GM19351 (cell line): ENCODE data around the gene SENP6.
A peak's percentile ranks its signal among the peaks of the same experiment; 100 is the strongest.
"Not testable (repeated sequence)": the region's sequence is repeated elsewhere in the genome, so short reads cannot be mapped to it uniquely, and the experiment has no call there.

ENCODE experiments used
- ATAC-seq: cut with Tn5 transposase; IDR thresholded peaks from one replicate; pipeline ENCODE4 v1.9.1; 2021; ENCODE audit warnings: mild to moderate bottlenecking, moderate library complexity; ENCODE audit not compliant: unreplicated experiment

Gene SENP6

DNA sequence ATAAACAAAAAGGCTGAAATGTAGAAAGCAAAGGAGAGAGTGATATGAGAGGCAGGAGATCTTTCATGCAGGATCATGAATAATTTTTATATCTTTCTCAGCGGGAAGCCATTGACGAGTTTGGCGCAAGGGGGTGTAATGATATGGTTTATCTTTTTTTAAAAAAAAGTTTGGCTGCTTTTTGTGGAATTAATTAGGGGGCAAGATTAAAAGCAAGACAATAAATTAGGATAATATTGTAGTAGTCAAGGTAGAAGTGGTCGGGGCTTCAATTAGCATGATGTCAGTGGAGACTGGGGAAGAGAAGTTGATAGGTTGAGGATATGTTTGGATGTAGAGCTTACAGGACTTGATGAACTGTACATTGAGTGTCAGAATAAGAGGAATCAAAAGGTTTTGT is 4.0 kb downstream of the SENP6 start:
- no peak for ATAC-seq

DNA sequence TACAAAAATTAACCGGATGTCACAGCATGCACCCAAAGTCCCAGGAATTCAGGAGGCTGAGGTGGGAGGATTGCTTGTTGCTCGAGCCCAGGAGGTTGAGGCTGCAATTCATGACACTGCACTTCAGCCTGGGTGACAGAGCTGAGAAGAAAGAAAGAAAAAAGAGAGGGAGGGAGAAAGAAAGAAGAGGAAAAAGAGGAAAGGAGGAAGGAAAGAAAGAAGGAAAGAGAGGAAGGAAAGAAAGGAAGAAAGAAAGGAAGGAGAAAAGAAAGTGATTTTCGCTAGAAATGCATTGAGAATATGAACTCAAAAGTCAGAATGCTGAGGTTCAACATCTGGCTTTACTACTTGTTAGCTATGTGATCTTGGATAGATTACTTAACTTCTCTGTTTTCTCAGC is 6.6 kb downstream of the SENP6 start:
- ATAC-seq, result no peak

DNA sequence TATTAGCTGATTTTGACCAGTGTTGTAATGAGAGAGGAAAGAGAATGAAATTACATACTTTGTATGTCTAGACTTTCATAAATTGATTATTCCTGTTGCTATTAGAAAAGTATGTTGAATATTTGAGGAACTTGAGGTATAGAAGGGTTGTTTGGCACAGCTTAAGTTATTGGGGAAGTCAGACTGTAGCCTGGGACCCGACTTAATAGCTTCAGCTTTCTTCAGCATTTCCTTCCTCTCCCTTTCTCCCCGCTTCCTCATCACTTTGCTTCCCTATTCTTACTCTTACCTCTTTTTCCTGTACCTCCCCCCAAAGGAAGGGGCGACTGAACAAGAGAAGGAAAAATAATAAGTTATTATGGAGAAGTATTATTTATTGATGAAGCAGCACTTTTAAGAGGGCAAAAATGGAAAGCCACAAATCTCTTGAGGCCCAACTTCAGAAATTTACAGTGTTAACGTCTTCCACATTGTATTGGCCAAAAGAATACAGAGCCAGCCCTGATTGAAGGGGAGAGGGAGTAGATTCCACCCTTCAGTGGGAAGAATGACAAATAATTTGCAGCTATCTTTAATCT is 7.4 kb downstream of the SENP6 start:
- ATAC-seq, result no peak

DNA sequence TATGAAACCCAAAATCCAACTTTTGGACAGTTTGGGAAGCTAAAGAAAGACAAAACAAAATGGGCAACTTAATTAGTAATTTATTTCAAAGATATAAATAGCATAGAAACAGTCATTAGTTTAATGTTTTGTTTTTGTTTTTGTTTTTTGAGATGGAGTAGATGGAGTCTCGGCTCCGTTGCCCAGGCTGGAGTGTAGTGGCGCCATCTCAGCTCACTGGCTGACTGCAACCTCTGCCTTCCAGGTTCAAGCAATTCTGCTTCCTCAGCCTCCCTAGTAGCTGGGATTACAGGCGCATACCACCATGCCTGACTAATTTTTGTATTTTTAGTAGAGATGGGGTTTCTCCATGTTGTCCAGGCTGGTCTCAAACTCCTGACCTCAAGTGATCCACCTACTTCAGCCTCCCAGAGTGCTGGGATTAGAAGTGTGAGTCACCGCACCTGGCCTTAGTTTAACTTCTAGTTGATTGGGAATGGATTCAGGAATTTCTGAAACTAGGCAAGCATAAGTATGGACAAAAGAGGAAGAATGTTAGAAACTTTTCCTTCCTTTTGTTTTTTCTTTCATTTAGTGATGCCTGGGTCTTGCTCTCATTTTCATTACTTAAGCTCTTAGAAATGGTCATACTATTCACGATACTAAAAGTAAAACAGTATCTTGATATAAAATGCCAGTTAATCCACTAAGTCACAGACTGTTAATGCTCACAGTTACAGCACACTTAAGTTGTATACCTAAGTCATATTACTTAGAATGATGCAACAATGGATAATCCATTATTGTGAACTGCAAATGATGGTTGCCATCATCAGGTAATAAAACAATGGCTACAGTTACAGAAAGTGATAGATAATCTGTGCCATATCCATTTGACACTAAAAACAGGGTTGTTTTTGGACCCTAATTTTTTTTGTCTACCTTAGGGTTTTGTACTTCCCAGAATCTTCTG is 8.2 kb downstream of the SENP6 start:
- no peak for ATAC-seq

DNA sequence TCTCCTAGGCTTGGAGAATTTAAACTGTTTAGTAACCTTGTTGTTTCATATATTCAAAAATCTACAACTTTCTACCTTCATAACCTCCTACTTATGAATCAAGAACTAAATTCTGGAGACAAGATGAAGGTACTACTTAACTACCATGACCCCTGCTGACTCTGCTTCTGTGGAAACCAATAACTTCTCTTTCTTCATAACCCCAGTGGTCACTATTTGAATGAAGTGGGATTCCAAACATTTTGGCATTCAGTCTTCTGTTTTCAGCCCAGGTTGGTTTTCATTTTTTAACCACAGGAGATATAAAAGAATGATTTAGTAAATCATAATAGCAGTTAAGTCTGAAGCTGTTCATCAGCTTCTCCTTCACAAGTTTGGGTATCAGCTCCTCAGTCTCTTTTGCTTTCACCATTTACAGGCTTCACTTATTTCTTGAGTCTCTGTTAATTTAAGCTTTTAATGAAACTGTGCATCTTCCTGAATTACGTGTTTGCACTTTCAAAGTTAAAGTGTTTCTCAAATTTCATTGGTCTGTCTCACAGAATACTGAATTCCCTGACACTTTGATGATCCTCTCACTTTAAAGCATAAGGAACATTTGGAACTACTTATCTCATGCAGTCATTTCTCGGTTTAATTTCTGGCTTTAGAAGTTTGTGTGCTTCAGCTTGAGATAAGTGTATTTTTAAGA is 9.5 kb downstream of the SENP6 start:
- ATAC-seq, result no peak

DNA sequence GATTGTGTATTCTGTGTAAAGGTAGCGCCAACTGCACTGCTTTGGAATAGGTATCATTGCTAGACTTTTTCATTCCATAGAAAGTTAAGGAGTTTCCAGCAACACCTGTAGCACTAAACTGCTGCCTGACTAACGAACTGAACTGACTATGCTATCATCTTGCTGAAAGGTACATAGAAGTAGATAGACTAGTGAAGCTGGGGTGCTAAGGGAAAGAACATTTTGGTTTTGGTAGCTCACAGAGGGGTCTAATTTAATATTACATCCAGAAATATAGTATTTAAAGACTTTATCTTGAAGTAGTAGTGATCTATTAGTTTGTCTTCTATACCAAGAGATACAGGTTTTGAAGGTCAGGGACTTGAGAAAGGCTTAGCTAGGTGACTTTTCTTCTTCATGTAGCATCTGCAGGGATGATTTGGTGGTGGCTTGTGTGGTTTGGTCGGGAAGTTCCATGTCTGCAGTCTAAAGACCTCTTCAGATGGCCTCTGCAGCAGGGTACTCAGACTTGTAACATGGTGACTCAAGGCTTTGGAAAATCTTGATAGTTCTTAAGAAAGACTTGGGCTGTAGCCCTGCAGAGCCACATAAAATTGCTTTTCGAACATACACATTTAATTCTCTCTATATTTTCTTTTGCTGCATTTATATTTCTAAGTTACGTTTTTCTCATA is 10.2 kb downstream of the SENP6 start:
- peak; percentile 51 for ATAC-seq

DNA sequence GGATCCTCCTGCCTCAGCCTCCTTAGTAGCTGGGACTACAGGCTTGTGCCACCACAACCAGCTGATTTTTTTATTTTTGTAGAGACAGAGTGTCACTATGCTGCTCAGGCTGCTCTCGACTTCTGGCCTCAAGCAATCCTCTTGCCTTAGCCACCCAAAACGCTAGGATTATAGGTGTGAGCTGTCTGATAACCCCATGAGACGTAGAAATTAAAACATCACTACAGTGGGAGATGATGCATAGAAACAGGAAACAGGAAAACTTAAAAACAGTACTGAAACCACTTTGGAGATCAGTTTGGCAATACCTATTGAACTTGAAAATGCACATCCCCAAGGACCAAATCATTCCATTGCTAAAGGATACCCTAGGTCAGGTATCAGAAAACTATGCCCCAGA is 10.8 kb downstream of the SENP6 start:
- ATAC-seq, result no peak

DNA sequence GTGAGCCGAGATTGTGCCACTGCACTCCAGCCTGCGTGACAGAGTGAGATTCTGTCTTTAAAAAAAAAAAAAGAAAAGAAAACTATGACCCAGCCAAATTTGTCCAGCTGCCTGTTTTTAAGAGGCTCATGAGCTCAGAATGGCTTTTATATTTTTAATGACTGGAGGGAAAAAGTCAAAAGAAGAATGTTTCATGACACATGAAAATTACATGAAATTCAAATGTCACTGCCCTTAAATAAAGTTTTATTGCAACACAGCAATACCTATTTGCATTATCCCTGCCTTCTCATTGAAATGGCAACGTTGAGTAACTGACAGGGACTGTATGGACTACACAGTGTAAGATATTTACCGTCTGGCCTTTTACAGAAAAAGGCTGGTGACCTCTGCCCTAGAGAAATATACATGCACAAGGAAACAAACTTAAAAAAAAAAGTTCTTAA is 11.4 kb downstream of the SENP6 start:
- ATAC-seq, result no peak

DNA sequence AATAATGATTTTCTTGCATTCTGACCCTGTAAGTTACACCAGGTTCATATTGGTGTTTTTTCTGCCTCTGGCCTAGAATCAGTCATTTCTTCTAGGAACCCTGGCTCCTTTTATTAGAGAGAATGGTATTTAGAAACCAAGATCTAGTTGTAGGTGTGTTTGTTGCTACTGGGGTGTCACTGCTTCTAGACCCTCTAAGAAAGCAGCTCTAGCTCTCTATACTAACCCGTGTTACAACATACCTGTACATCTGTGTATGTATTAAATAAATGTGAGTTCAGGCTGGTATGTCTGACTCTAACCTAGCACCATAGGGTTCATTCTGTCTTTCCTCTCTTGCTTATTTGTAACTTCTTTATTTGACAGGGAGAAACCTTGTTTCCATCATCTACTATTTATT is 16.8 kb downstream of the SENP6 start:
- no peak for ATAC-seq

DNA sequence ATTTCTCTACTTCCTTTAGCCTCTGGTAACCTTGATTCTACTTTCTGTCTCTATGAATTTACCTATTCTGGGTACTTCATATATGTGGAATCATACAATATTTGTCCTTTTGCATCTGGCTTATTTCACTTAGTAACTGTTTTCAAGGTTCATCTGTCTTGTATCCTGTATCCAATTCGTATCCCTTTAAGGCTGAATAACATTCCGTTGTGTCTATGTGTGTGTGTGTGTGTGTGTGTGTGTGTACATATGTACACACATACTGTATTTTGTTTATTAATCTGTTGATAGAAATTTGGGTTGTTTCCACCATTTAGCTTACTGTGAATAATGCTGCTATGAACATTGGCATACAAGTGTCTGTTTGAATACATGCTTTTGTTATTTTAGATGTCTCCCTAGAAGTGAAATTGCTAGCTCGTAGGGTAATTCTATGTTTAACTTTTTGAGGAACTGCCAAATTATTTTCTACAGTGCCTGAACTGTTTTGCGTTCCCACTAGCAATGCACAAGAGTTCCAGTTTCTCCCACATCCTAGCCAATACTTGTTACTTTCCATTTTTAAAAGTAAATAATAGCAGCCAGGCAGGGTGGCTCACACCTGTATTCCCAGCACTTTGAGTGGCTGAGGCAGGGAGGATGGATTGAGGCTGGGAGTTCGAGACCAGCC is 17.7 kb downstream of the SENP6 start:
- ATAC-seq, result no peak

DNA sequence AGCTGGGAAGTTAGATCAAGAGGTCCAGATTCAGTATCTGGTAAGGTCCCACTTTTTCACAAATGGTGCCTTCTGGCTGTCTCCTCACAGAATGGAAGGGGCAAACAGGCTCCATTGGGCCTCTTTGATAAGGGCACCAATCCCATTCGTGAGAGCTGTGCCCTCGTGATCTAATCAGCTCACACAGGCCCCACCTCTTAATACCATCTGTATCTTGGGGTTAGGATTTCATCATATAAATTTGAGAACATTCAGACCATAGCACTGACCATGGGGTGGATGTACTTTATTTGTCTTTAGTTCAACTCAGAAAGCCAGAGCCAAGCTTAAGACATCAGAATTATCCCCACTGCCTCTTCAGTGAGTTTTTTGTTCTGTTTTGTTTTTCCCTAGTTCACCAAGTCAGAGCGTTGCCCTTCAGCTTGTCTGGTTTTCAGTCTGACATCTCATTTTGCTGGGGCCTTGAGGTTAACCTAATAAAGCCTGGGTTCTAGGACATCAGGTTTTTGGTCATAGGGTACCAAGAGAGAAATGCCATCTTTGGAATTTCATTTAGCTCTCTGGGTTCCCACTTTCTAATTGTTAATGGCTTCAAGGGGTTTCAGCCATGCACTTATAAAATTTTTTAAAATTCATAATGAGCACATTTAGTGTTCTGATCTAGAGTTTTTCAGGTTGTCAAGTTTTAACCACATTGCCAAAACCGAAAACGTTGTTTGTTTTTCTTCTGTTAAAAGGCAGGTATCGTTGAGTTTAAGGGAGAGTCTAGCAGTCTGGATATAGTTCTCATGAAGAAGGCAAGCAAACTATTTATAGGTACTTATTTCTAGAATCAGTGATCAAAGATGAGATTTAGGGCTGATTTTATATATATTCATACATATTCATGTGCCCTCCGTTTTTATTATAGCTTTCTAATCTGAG is 19.0 kb downstream of the SENP6 start:
- no peak for ATAC-seq

DNA sequence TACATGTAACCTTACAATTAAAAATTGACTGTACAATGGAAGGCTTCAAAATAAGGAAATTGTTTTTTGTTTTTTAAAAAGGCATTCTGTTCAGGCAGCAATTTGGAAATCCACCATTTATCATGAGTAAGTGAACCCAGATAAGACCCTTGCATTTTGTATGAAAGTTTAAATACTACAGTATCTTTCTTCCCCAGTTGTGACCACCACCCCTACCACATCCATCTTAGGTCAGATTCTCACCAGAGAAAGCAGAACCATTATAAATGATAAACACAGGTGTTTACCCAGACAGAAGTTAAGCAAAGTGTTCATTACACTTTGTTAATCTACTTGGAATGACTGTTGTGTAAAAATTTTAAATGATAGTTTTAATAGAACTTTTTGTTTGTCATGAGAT is 20.2 kb downstream of the SENP6 start:
- ATAC-seq, result no peak

DNA sequence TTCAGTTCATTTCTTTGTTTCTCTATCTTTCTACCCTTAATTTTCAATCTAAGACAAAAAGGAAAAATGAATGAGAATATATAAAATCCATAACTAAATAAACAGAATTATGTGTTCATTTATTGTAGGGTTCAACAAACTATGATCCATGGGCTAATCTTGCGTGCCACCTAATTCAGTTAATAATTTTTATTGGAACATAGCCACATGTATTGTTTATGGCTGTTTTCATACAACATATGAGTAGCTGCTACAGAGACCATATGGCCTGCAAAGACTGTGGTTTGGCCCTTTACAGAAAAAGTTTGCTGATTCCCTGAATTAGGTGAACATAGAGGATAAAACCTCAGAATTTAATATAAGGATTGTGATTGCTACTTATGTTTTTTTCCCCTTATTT is 21.8 kb downstream of the SENP6 start:
- no peak for ATAC-seq

DNA sequence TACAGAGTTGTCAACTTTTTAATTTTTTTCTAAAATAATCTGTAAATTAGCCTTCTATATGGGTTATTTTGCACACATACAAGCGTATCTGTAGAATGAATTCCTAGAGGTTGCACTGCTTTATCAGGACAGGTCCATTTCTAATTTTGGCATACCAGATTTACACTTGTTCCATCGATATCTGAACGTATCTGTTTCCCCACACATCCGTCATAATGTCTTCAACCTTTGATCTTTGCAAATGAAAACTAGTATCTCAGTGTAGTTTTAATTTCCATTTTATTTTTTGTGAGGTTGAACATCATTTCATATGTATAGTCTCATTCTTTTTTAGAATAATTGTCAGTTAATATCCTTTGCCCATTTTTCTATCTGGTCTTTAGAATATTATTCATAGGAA is 22.7 kb downstream of the SENP6 start:
- no peak for ATAC-seq

DNA sequence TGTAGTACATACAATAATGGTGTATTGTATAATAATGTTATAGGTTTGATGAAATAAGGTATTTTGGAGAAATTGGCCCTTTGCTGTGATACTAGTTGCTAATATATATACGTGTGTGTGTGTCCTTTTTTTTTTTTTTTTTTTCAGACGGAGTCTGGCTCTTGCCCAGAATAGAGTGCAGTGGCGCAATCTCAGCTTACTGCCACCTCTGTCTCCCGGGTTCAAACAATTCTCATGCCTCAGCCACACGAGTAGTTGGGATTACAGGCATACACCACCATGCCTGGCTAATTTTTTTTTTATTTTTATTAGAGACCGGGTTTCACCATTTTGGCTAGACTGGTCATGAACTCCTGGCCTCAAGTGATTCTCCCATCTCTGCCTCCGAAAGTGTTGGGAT is 23.3 kb downstream of the SENP6 start:
- ATAC-seq, result no peak

DNA sequence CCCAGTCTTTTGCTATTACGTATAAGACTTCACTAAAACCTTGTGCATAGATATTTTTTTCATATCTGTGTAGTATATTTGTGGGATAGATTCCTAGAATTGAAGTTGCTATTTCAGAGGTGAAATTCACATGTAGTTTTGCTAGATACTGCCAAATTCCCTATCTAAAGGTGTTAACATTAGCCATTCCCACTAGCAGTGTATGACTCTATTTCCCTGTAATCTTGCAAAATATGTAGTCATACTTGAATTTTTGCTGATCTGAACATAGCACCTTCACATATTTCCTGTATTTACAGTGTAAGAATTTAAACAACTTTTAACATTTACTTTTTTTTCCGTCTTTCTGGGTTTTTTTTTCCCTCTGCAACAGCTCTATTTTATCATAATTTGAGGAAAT is 24.9 kb downstream of the SENP6 start:
- no peak for ATAC-seq

DNA sequence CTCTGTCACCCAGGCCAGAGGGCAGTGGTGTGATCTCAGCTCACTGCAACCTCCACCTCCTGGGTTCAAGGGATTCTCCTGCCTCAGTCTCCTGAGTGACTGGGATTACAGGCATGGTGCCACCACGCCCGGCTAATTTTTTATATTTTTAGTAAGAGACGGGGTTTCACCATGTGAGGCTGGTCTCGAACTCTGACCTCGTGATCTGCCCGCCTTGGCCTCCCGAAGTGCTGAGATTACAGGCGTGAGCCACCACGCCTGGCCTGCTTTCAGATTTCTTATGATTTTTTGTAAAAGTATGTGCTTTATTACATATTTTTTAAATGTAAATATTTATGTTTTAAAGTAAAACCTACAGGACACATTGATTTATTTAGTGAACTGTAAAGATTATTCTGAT is 26.0 kb downstream of the SENP6 start:
- ATAC-seq, result not testable (repeated sequence)

DNA sequence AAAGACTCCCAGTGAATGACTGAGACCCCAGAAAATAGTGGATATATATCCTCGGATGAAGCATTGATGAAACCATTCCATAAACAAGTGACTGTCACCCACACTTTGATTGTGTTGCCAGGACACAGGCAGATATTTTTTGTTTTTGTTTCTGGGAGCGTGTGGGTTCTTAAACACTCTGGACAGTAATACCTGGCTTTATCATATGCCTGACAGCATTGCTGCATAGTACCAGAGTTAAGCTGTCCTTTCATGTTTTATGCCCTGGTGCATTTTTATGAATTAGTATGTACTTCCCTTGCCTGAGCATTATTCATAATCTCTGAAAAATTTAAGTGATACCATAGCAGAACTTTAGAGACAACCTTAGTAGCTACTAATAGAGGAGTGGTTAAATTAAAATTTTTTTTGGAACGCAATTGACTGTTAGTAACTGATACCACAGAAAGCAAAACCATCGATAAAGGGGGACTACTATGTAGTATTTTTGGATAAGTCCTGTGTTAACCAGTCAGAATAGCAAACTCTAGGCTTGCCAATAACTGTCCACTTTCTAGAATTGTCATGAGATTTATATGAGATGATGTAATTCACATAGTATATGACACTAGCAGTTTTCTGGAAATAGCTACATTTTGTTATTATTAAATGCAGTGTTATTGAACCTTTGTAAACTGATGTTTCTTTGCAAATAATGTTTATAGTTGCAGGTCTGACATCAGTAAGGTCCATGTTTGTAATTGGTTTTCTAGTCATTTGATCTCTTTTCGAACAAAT is 30.4 kb downstream of the SENP6 start:
- no peak for ATAC-seq

DNA sequence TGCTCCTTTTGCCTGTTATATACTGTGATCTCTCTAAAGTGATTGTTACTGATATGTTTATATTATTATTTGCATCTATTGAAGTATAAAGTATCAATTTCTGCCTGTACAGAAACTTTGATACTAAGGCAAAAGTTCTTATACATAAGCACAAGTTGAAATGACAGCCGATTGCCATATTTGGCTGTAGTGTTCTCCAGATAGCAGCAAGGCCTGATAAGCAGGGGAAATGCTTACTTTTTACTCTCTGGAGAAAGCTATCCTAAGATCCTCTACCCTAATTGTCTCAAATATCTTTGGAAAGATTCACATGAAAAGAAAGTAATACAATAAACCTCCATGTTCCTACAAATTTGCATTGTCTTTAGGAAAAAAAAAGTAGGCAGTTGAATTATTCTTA is 31.4 kb downstream of the SENP6 start:
- ATAC-seq, result no peak
